HPDE6-E6E7 (cell line): Measurements from ENCODE around the gene ABCC4.
A peak's percentile ranks its signal among the peaks of the same experiment; 100 is the strongest.

ENCODE experiments used
- DNase-seq: peaks from one replicate; pipeline ENCODE4 v3.0.0; 2011; ENCODE audit warnings: missing footprints; ENCODE audit errors: extremely low spot score

Gene ABCC4

GRCh38 chr13:95160112-95160906, 140.9 kb downstream of the ABCC4 start:
- DNase-seq = no peak

- DNase-seq = no peak
Measured at GRCh38 chr13:95159458-95159857, 141.8 kb downstream of the ABCC4 start.

GRCh38 chr13:95156208-95156607, 145.0 kb downstream of the ABCC4 start:
- no peak for DNase-seq

- DNase-seq = no peak
Measured at GRCh38 chr13:95155504-95155903, 145.7 kb downstream of the ABCC4 start.

- no peak for DNase-seq
Measured at GRCh38 chr13:95155093-95155492, 146.2 kb downstream of the ABCC4 start.

- DNase-seq = peak; percentile 12
Measured at GRCh38 chr13:95154413-95154886, 146.8 kb downstream of the ABCC4 start.

- DNase-seq = no peak
Measured at GRCh38 chr13:95153647-95154412, 147.4 kb downstream of the ABCC4 start.

- no peak for DNase-seq
Measured at GRCh38 chr13:95151942-95152587, 149.2 kb downstream of the ABCC4 start.

GRCh38 chr13:95150555-95150954, 150.7 kb downstream of the ABCC4 start:
- no peak for DNase-seq

- DNase-seq = no peak
Measured at GRCh38 chr13:95146486-95146885, 154.8 kb downstream of the ABCC4 start.

- DNase-seq = no peak
Measured at GRCh38 chr13:95145587-95145986, 155.7 kb downstream of the ABCC4 start.

- no peak for DNase-seq
Measured at GRCh38 chr13:95140502-95140901, 160.7 kb downstream of the ABCC4 start.

GRCh38 chr13:95138876-95139585, 162.2 kb downstream of the ABCC4 start:
- no peak for DNase-seq

GRCh38 chr13:95137096-95137495, 164.2 kb downstream of the ABCC4 start:
- DNase-seq = no peak

GRCh38 chr13:95136638-95137037, 164.6 kb downstream of the ABCC4 start:
- no peak for DNase-seq

- DNase-seq = no peak
Measured at GRCh38 chr13:95133498-95133897, 167.8 kb downstream of the ABCC4 start.

- no peak for DNase-seq
Measured at GRCh38 chr13:95129004-95129403, 172.2 kb downstream of the ABCC4 start.

- DNase-seq = peak; percentile 20
Measured at GRCh38 chr13:95128045-95128643, 173.1 kb downstream of the ABCC4 start.

- DNase-seq = no peak
Measured at GRCh38 chr13:95124959-95125358, 176.3 kb downstream of the ABCC4 start.

- no peak for DNase-seq
Measured at GRCh38 chr13:95123726-95124125, 177.5 kb downstream of the ABCC4 start.

GRCh38 chr13:95122063-95122462, 179.2 kb downstream of the ABCC4 start:
- no peak for DNase-seq
